K562 (cell line): ENCODE data around the gene TMEM89. TPM values are rescaled to one million over a fixed set of nuclear protein-coding genes. Genes with fewer than 3 reads are reported as not detected.

ENCODE experiments used
- CHD7 ChIP-seq: fragments of 200-600 bp; sonication (generic); IDR thresholded peaks from one replicate; pipeline ENCODE4 v1.6.1; 2012; ENCODE audit warnings: mild to moderate bottlenecking, low read depth, low read length, inconsistent platforms
- CTBP1 ChIP-seq: fragments of 450-650 bp; IDR thresholded peaks from 2 replicates; pipeline ENCODE4 v1.6.1; 2016; ENCODE audit warnings: borderline replicate concordance
- ESRRB ChIP-seq: fragments of 250-450 bp; sonication (Bioruptor Pico); IDR thresholded peaks from 2 replicates; pipeline ENCODE4 v1.5.0; 2020; ENCODE audit warnings: mild to moderate bottlenecking, moderate library complexity, borderline replicate concordance
- FOXJ2 ChIP-seq: fragments of 200-800 bp; sonication (Bioruptor generic); IDR thresholded peaks from 2 replicates; pipeline ENCODE4 v1.6.1; 2016; ENCODE audit warnings: missing genetic modification characterization, missing compliant biosample characterization
- FOXO4 ChIP-seq: fragments of 450-650 bp; formaldehyde crosslinking; IDR thresholded peaks from 2 replicates; pipeline ENCODE4 v1.4.0; 2020; ENCODE audit warnings: mild to moderate bottlenecking, moderate library complexity
- HDGF ChIP-seq: fragments of 450-650 bp; IDR thresholded peaks from 2 replicates; pipeline ENCODE4 v1.6.1; 2016
- NFE2 ChIP-seq: IDR thresholded peaks from 2 replicates; pipeline ENCODE4 v1.6.1; 2014; ENCODE audit warnings: antibody characterized with exemption, low read depth
- PHB2 ChIP-seq: fragments of 450-650 bp; IDR thresholded peaks from 2 replicates; pipeline ENCODE4 v1.6.1; 2017; ENCODE audit warnings: low read depth
- POLR3G ChIP-seq: IDR thresholded peaks from 2 replicates; pipeline ENCODE4 v1.6.1; 2011; ENCODE audit not compliant: insufficient read length, insufficient replicate concordance; ENCODE audit errors: extremely low read depth
- RBM34 ChIP-seq: fragments of 200-400 bp; formaldehyde crosslinking; IDR thresholded peaks from 2 replicates; pipeline ENCODE4 v1.6.1; 2018; ENCODE audit warnings: low read length, borderline replicate concordance; ENCODE audit not compliant: insufficient read depth
- ZNF143 ChIP-seq: sonication (generic); formaldehyde crosslinking; IDR thresholded peaks from 2 replicates; pipeline ENCODE4 v1.9.0; 2022; ENCODE audit warnings: mild to moderate bottlenecking, missing genetic modification reagents
- ZNF41 ChIP-seq: fragments of 250-450 bp; sonication (Bioruptor Pico); conservative IDR thresholded peaks from 2 replicates; pipeline ENCODE4 v1.4.0; 2020; ENCODE audit warnings: mild to moderate bottlenecking
- ZNF655 ChIP-seq: fragments of 250-450 bp; sonication (Bioruptor Pico); IDR thresholded peaks from 2 replicates; pipeline ENCODE4 v1.5.0; 2021
- ZNF668 ChIP-seq: fragments of 250-450 bp; sonication (Bioruptor Pico); IDR thresholded peaks from 2 replicates; pipeline ENCODE4 v1.8.0; 2022; ENCODE audit warnings: mild to moderate bottlenecking, inconsistent platforms
- ZNF830 ChIP-seq: fragments of 250-450 bp; sonication (Bioruptor Pico); IDR thresholded peaks from 2 replicates; pipeline ENCODE4 v1.5.0; 2021; ENCODE audit warnings: mild to moderate bottlenecking
- polyA plus RNA-seq, 8 experiments: library from polyadenylated mRNA; depleted of rRNA in 4 of 8; stranded (reverse) in 5 of 8; unstranded in 3 of 8; fragments of >200 nt; fragmentation: Nextera tagmentation in 2 of 8; fragmentation: Illumina TruSeq in 1 of 8; extraction: Ambion mirVana in 2 of 8; extraction: Trizol in 1 of 8; gene quantifications; 2 replicates each; pipeline versions ENCODE4 v1.2.1 to v1.2.3, GENCODE V29; 2011 to 2014; ENCODE audit warnings: inconsistent platforms in 1 of 8, missing spikeins in 1 of 8
- total RNA-seq, 7 experiments: library from RNA; depleted of rRNA in 6 of 7; stranded (reverse); fragments of >200 nt in 6 of 7; fragmentation: Illumina TruSeq in 2 of 7; extraction: Trizol in 2 of 7; gene quantifications; 2 replicates each; pipeline versions ENCODE4 v1.2.1 to v1.2.3, GENCODE V29; 2011 to 2021; ENCODE audit warnings: low replicate concordance in 1 of 7

Gene TMEM89
- total and polyA plus RNA-seq, 9 of the 15 experiments (the other 6 are each of a cell fraction or from before 2014, with no cell fraction given) = not detected

GRCh38 chr3:48663489-48664312 lies 42.1 kb upstream of the TMEM89 start (continued):
- TF ChIP-seq ZNF41 (CRISPR knock-in tag) = no peak
- TF ChIP-seq HDGF = no peak
- TF ChIP-seq POLR3G = no peak
- TF ChIP-seq NFE2 = no peak
- TF ChIP-seq ZNF830 = peak; percentile 81; the same call in 1 of the 2 replicates
- no peak for TF ChIP-seq FOXO4
- no peak for TF ChIP-seq FOXJ2 (tag)
- no peak for TF ChIP-seq ESRRB (CRISPR knock-in tag)
- no peak for TF ChIP-seq ZNF668 (CRISPR knock-in tag)
- 0 out of 2 replicates have a peak, but pooled peaks have one; percentile 37 for TF ChIP-seq ZNF143 (CRISPR knock-in tag)
- no peak for TF ChIP-seq CHD7
- no peak for TF ChIP-seq PHB2
- peak; percentile 64; the same call in 1 of the 2 replicates for TF ChIP-seq CTBP1
- no peak for TF ChIP-seq ZNF655
- TF ChIP-seq RBM34 = no peak
